ENCODE data around the gene COL4A2. TPM values are rescaled to one million over a fixed set of nuclear protein-coding genes. Genes with fewer than 3 reads are reported as not detected.

The COL4A2 gene
- total RNA-seq, 2 experiments from 2014 or later, result not detected

GRCh38 chr13:110379358-110379757 is 72.3 kb downstream of the COL4A2 start:
- Mint-ChIP-seq H3K27me3 (peaks cover 7% of the 10 kb centered on the region), H3K4me3 (no peak overlapping the region), H3K4me1 (ENCODE audit: low read depth) (no peaks in the 10 kb centered on the region), H3K27ac (no peak overlapping the region), H3K9me3 (peaks cover 8% of the 10 kb centered on the region), H3K36me3 (ENCODE audit: low read depth) (no peaks in the 10 kb centered on the region)
- DNase-seq (no peak), ATAC-seq (no peak)
- CTCF ChIA-PET, result no interaction called here
- intact Hi-C loops (cut with micrococcal nuclease), result no loop called here
- POLR2A ChIA-PET, result no interaction called here
- TF ChIP-seq, protein P1, sequence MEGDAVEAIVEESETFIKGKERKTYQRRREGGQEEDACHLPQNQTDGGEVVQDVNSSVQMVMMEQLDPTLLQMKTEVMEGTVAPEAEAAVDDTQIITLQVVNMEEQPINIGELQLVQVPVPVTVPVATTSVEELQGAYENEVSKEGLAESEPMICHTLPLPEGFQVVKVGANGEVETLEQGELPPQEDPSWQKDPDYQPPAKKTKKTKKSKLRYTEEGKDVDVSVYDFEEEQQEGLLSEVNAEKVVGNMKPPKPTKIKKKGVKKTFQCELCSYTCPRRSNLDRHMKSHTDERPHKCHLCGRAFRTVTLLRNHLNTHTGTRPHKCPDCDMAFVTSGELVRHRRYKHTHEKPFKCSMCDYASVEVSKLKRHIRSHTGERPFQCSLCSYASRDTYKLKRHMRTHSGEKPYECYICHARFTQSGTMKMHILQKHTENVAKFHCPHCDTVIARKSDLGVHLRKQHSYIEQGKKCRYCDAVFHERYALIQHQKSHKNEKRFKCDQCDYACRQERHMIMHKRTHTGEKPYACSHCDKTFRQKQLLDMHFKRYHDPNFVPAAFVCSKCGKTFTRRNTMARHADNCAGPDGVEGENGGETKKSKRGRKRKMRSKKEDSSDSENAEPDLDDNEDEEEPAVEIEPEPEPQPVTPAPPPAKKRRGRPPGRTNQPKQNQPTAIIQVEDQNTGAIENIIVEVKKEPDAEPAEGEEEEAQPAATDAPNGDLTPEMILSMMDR (IDR thresholded peaks at IDR 0.05), result no peak

DNA sequence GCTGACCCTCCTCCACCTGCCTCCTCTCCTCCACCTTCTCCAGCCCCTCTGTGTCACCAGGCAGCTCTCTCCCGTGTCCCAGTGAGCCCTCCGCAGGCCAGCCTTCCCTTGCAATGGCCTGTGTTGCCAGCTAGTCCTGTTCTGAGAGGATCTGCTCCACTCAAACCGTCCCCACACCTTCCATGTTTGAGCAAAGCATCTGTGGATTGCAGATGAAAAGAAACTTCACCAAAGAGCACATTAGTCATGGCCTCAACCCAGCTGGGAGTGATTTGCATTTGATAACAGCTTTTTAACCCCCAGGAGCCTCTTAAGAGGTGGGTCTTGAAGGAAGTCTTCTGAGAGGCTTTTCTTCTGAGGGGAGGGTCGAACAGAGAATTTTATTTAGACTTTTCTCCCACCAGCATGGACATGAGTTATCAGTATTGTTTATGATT is 72.8 kb downstream of the COL4A2 start:
- no peak overlapping the region for H3K27ac Mint-ChIP-seq
- DNase-seq (no peak), ATAC-seq (no peak)
- TF ChIP-seq, protein P1 (IDR thresholded peaks at IDR 0.05), result no peak
- H3K4me3 Mint-ChIP-seq, result no peak overlapping the region
- H3K36me3 Mint-ChIP-seq (ENCODE audit: low read depth), result no peaks in the 10 kb centered on the region
- H3K9me3 Mint-ChIP-seq, result peaks cover 8% of the 10 kb centered on the region
- POLR2A ChIA-PET, result no interaction called here
- intact Hi-C loops (cut with micrococcal nuclease), result no loop called here
- peaks cover 6% of the 10 kb centered on the region for H3K27me3 Mint-ChIP-seq
- no peaks in the 10 kb centered on the region for H3K4me1 Mint-ChIP-seq (ENCODE audit: low read depth)
- CTCF ChIA-PET, result no interaction called here

- Mint-ChIP-seq H3K4me3 (no peak overlapping the region), H3K4me1 (ENCODE audit: low read depth) (no peaks in the 10 kb centered on the region), H3K9me3 (peaks cover 8% of the 10 kb centered on the region), H3K27me3 (peaks cover 4% of the 10 kb centered on the region), H3K27ac (no peak overlapping the region), H3K36me3 (ENCODE audit: low read depth) (no peaks in the 10 kb centered on the region)
- intact Hi-C loops (cut with micrococcal nuclease), result no loop called here
- POLR2A ChIA-PET, result no interaction called here
- DNase-seq (no peak), ATAC-seq (no peak)
- TF ChIP-seq, protein P1 (IDR thresholded peaks at IDR 0.05), result no peak
- CTCF ChIA-PET, result no interaction called here
Measured at GRCh38 chr13:110380359-110381028, 73.4 kb downstream of the COL4A2 start.

GRCh38 chr13:110381029-110381360 is 73.9 kb downstream of the COL4A2 start:
- no peaks in the 10 kb centered on the region for H3K36me3 Mint-ChIP-seq (ENCODE audit: low read depth)
- no peak for ATAC-seq
- no peak for DNase-seq
- peaks cover 3% of the 10 kb centered on the region for H3K27me3 Mint-ChIP-seq
- peaks cover 10% of the 10 kb centered on the region for H3K9me3 Mint-ChIP-seq
- no peak overlapping the region for H3K27ac Mint-ChIP-seq
- CTCF ChIA-PET, result no interaction called here
- no peaks in the 10 kb centered on the region for H3K4me1 Mint-ChIP-seq (ENCODE audit: low read depth)
- TF ChIP-seq, protein P1 (IDR thresholded peaks at IDR 0.05), result no peak
- POLR2A ChIA-PET, result no interaction called here
- intact Hi-C loops (cut with micrococcal nuclease), result no loop called here
- no peak overlapping the region for H3K4me3 Mint-ChIP-seq

GRCh38 chr13:110382229-110382628 is 75.1 kb downstream of the COL4A2 start:
- Mint-ChIP-seq H3K27ac (no peak overlapping the region), H3K36me3 (ENCODE audit: low read depth) (no peaks in the 10 kb centered on the region), H3K4me1 (ENCODE audit: low read depth) (no peaks in the 10 kb centered on the region), H3K9me3 (peaks cover 11% of the 10 kb centered on the region), H3K4me3 (no peak overlapping the region), H3K27me3 (peaks cover 1% of the 10 kb centered on the region)
- no peak for ATAC-seq
- intact Hi-C loops (cut with micrococcal nuclease), result no loop called here
- TF ChIP-seq, protein P1 (IDR thresholded peaks at IDR 0.05), result no peak
- no peak for DNase-seq
- CTCF ChIA-PET, result no interaction called here
- POLR2A ChIA-PET, result interaction anchor here (0.8 kb wide), 1 partner anchor 58 kb away, joined by 3 read pairs; no protein-coding TSS in a partner anchor
